ENCODE data around the gene EIPR1. TPM values are rescaled to one million over a fixed set of nuclear protein-coding genes. Genes with fewer than 3 reads are reported as not detected.

Gene EIPR1
- total RNA-seq, 4 donors from 2014 or later: 26.1 to 51.6 (median 40.0) TPM

- WGBS, 2 donors: 95 to 96% methylated on average over 7 of the region's 7 CpGs
- Histone ChIP-seq H3K4me3 (replicated peaks in 1 of 3) (no peak overlapping the region), H3K27ac (no peak overlapping the region), H3K9me3 (no peaks in the 10 kb centered on the region), H3K27me3 (no peaks in the 10 kb centered on the region), H3K36me3 (no peaks in the 10 kb centered on the region), H3K4me1 (no peaks in the 10 kb centered on the region)
- intact Hi-C loops (cut with DNase I): no loop called here
- no peak for TF ChIP-seq POLR2A (IDR thresholded peaks at IDR 0.05)
- TF ChIP-seq, protein P1, sequence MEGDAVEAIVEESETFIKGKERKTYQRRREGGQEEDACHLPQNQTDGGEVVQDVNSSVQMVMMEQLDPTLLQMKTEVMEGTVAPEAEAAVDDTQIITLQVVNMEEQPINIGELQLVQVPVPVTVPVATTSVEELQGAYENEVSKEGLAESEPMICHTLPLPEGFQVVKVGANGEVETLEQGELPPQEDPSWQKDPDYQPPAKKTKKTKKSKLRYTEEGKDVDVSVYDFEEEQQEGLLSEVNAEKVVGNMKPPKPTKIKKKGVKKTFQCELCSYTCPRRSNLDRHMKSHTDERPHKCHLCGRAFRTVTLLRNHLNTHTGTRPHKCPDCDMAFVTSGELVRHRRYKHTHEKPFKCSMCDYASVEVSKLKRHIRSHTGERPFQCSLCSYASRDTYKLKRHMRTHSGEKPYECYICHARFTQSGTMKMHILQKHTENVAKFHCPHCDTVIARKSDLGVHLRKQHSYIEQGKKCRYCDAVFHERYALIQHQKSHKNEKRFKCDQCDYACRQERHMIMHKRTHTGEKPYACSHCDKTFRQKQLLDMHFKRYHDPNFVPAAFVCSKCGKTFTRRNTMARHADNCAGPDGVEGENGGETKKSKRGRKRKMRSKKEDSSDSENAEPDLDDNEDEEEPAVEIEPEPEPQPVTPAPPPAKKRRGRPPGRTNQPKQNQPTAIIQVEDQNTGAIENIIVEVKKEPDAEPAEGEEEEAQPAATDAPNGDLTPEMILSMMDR (IDR thresholded peaks at IDR 0.05): no peak
- no peak for DNase-seq
Observed at GRCh38 chr2:3244486-3244885, 133.1 kb downstream of the EIPR1 start.

- intact Hi-C loops (cut with DNase I): no loop called here
- DNase-seq: no peak
- WGBS, 2 donors: 87 to 92% methylated on average over 4 to 6 of the region's 6 CpGs
- TF ChIP-seq POLR2A (IDR thresholded peaks at IDR 0.05): no peak
- TF ChIP-seq, protein P1 (IDR thresholded peaks at IDR 0.05): no peak
- no peak overlapping the region for H3K4me3 ChIP-seq (replicated peaks in 1 of 3)
- no peaks in the 10 kb centered on the region for H3K4me1 ChIP-seq
- no peaks in the 10 kb centered on the region for H3K27me3 ChIP-seq
- no peak overlapping the region for H3K27ac ChIP-seq
- H3K9me3 ChIP-seq: no peaks in the 10 kb centered on the region
- H3K36me3 ChIP-seq: no peaks in the 10 kb centered on the region
Observed at GRCh38 chr2:3243804-3244203, 133.8 kb downstream of the EIPR1 start.

DNA sequence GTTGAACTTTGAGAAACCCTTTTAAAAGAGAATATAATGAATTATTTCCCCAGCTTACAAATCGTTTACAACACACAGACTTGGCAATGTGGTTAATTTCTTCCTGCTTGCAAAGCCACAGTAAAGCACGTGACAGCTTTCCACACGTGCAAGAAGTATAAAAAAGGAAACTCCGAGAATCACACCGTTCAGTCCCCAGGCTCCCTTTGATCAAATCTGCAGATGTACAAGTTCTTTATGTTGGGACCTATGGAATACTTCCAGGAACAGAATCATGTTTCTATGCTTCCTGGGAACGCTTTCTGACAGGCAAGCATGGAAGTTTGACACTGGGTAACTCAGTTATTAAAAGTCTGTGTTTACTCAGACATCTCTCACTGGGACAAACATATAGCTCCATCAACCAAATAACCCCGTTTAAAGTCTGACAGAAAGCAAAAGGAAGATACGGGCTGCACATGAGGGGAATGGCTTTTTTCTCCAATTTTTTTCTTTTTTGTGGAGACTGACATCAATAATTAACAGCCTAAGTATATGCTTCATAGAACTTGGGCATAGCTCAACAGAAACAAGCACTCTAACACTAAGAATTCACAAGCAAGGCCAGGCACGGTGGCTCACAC lies 134.8 kb downstream of the EIPR1 start:
- H3K36me3 ChIP-seq: no peaks in the 10 kb centered on the region
- no peak overlapping the region for H3K4me3 ChIP-seq (replicated peaks in 1 of 3)
- H3K9me3 ChIP-seq: no peaks in the 10 kb centered on the region
- no peak for DNase-seq
- TF ChIP-seq, protein P1 (IDR thresholded peaks at IDR 0.05): no peak
- TF ChIP-seq POLR2A (IDR thresholded peaks at IDR 0.05): no peak
- 74 to 79% methylated on average over 9 of the region's 9 CpGs for WGBS, 2 donors
- no peaks in the 10 kb centered on the region for H3K4me1 ChIP-seq
- H3K27ac ChIP-seq: no peak overlapping the region
- no peaks in the 10 kb centered on the region for H3K27me3 ChIP-seq
- intact Hi-C loops (cut with DNase I): no loop called here

GRCh38 chr2:3241971-3242746 lies 135.5 kb downstream of the EIPR1 start:
- no peak for DNase-seq
- intact Hi-C loops (cut with DNase I): no loop called here
- Histone ChIP-seq H3K4me1 (no peaks in the 10 kb centered on the region), H3K4me3 (replicated peaks in 1 of 3) (no peak overlapping the region), H3K27me3 (no peaks in the 10 kb centered on the region), H3K27ac (no peak overlapping the region), H3K36me3 (no peaks in the 10 kb centered on the region), H3K9me3 (no peaks in the 10 kb centered on the region)
- no peak for TF ChIP-seq POLR2A (IDR thresholded peaks at IDR 0.05)
- TF ChIP-seq, protein P1 (IDR thresholded peaks at IDR 0.05): no peak
- 81 to 90% methylated on average over 12 to 19 of the region's 25 CpGs for WGBS, 2 donors
